IMR-90 (cell line): ENCODE measurements around the gene SMC6. TPM values are rescaled to one million over a fixed set of nuclear protein-coding genes. Genes with fewer than 3 reads are reported as not detected.

Experiments
- ATAC-seq: fragments of 200-7000 bp; cut with Tn5 transposase; 2 replicates; pipeline ENCODE4 v1.9.1; 2020; ENCODE audit warnings: low read depth, mild to moderate bottlenecking, moderate library complexity
- BruUV-seq: library from RNA; stranded (reverse); fragments of 400-500 nt; replicated peaks from 2 replicates; lab custom pipeline; 2021; lab: Mats Ljungman, UMichigan
- CTCF ChIA-PET: fragments of 300-600 bp; formaldehyde crosslinking; extraction: SDS; loops from one replicate; lab custom pipeline; 2021; ENCODE audit warnings: antibody characterized with exemption; lab: Yijun Ruan, JAX
- POLR2A ChIA-PET: fragments of 300-600 bp; sonication (Branson Sonifier 250); formaldehyde crosslinking; loops from one replicate; lab custom pipeline; 2022; ENCODE audit warnings: antibody characterized with exemption; ENCODE audit not compliant: unreplicated experiment; lab: Charles Lee
- DNase-seq: peaks from one replicate; pipeline ENCODE4 v3.0.0; 2013
- H2AFZ ChIP-seq: replicated peaks from 2 replicates; pipeline ENCODE3; 2013; ENCODE audit warnings: low read length, mild to moderate bottlenecking; ENCODE audit not compliant: poor library complexity
- H2AK5ac ChIP-seq: 2 replicates; pipeline ENCODE4 v1.6.1; 2013; ENCODE audit warnings: low read depth, low read length, inconsistent platforms
- H2AK9ac ChIP-seq: replicated peaks from 2 replicates; pipeline ENCODE3; 2013; ENCODE audit warnings: mild to moderate bottlenecking, low read depth, low read length, moderate library complexity; ENCODE audit not compliant: poor library complexity
- H2BK120ac ChIP-seq: 2 replicates; pipeline ENCODE4 v1.6.1; 2013; ENCODE audit warnings: low read depth, low read length, inconsistent platforms
- H2BK15ac ChIP-seq: 3 replicates; pipeline ENCODE4 v1.6.1; 2013; ENCODE audit warnings: low read depth, low read length, inconsistent platforms
- H2BK20ac ChIP-seq: 2 replicates; pipeline ENCODE4 v1.6.1; 2013; ENCODE audit warnings: low read depth, mild to moderate bottlenecking, inconsistent platforms, low read length, moderate library complexity
- H2BK5ac ChIP-seq: 2 replicates; pipeline ENCODE4 v1.6.1; 2013; ENCODE audit warnings: mild to moderate bottlenecking, low read depth, low read length, inconsistent platforms; ENCODE audit not compliant: poor library complexity, severe bottlenecking
- H3K14ac ChIP-seq: replicated peaks from 2 replicates; pipeline ENCODE4 v1.6.1; 2013; ENCODE audit warnings: low read depth, low read length, inconsistent platforms
- H3K18ac ChIP-seq: 2 replicates; pipeline ENCODE4 v1.6.1; 2013; ENCODE audit warnings: low read depth, low read length, control low read depth
- H3K23ac ChIP-seq: 2 replicates; pipeline ENCODE4 v1.6.1; 2013; ENCODE audit warnings: low read depth, low read length, inconsistent platforms
- H3K27ac ChIP-seq: 2 replicates; pipeline ENCODE4 v1.5.1; 2013; ENCODE audit warnings: mild to moderate bottlenecking, control low read depth, low read length; ENCODE audit not compliant: insufficient read depth
- H3K27me3 ChIP-seq: 2 replicates; pipeline ENCODE4 v1.6.1; 2013; ENCODE audit warnings: low read length; ENCODE audit not compliant: control insufficient read depth, insufficient read depth
- H3K36me3 ChIP-seq: 2 replicates; pipeline ENCODE4 v1.6.1; 2013; ENCODE audit warnings: low read length, mixed read lengths; ENCODE audit not compliant: control insufficient read depth, insufficient read depth
- H3K4ac ChIP-seq: 2 replicates; pipeline ENCODE4 v1.6.1; 2013; ENCODE audit warnings: low read depth, low read length, inconsistent platforms
- H3K4me1 ChIP-seq: 2 replicates; pipeline ENCODE4 v1.6.1; 2013; ENCODE audit warnings: low read length, mixed read lengths; ENCODE audit not compliant: control insufficient read depth, insufficient read depth
- H3K4me2 ChIP-seq: 2 replicates; pipeline ENCODE4 v1.6.1; 2013; ENCODE audit warnings: low read depth, mild to moderate bottlenecking, control low read depth, low read length, moderate library complexity
- H3K4me3 ChIP-seq: 2 replicates; pipeline ENCODE4 v1.5.1; 2013; ENCODE audit warnings: low read depth, mild to moderate bottlenecking, control low read depth, low read length, moderate library complexity; ENCODE audit not compliant: insufficient read depth
- H3K56ac ChIP-seq: 2 replicates; pipeline ENCODE4 v1.6.1; 2013; ENCODE audit warnings: low read length, inconsistent platforms; ENCODE audit not compliant: insufficient read depth; ENCODE audit errors: extremely low read depth
- H3K79me1 ChIP-seq, 2 experiments: 2 replicates each; pipeline ENCODE4 v1.6.1; 2013; ENCODE audit warnings: low read length in 2 of 2, inconsistent platforms in 1 of 2, low read depth in 1 of 2
- H3K9ac ChIP-seq: 2 replicates; pipeline ENCODE4 v1.6.1; 2013; ENCODE audit warnings: low read depth, low read length, control low read depth
- H3K9me1 ChIP-seq: 2 replicates; pipeline ENCODE4 v1.6.1; 2013; ENCODE audit warnings: low read length, inconsistent platforms; ENCODE audit not compliant: insufficient read depth
- H3K9me3 ChIP-seq: 2 replicates; pipeline ENCODE4 v1.6.1; 2013; ENCODE audit warnings: low read length; ENCODE audit not compliant: control insufficient read depth, insufficient read depth
- H4K20me1 ChIP-seq: 2 replicates; pipeline ENCODE4 v1.6.1; 2013; ENCODE audit warnings: low read length, inconsistent platforms; ENCODE audit not compliant: insufficient read depth
- H4K5ac ChIP-seq: 2 replicates; pipeline ENCODE4 v1.6.1; 2013; ENCODE audit warnings: mild to moderate bottlenecking, low read depth, low read length, control low read depth
- H4K8ac ChIP-seq, 2 experiments: 2 replicates each; pipeline ENCODE4 v1.6.1; 2013; ENCODE audit warnings: low read depth in 2 of 2, low read length in 2 of 2, control low read depth in 1 of 2, inconsistent platforms in 1 of 2
- H4K91ac ChIP-seq: 2 replicates; pipeline ENCODE4 v1.6.1; 2013; ENCODE audit warnings: low read depth, low read length, inconsistent platforms; ENCODE audit not compliant: insufficient read depth
- BHLHE40 ChIP-seq: fragments of 150-350 bp; IDR thresholded peaks from 2 replicates; pipeline ENCODE4 v1.6.1; 2016; ENCODE audit warnings: mild to moderate bottlenecking, low read depth, low read length
- CEBPB ChIP-seq: IDR thresholded peaks from 2 replicates; pipeline ENCODE4 v1.6.1; 2012; ENCODE audit warnings: low read depth, low read length, improper control_type of control experiment
- CHD1 ChIP-seq: IDR thresholded peaks from 2 replicates; pipeline ENCODE4 v1.6.1; 2012; ENCODE audit warnings: low read depth, low read length, improper control_type of control experiment
- CTCF ChIP-seq: conservative IDR thresholded peaks from 2 replicates; pipeline ENCODE4 v1.5.1; 2012; ENCODE audit warnings: mild to moderate bottlenecking, low read depth, low read length, improper control_type of control experiment
- FOS ChIP-seq: fragments of 150-350 bp; IDR thresholded peaks from 2 replicates; pipeline ENCODE4 v1.6.1; 2016; ENCODE audit warnings: low read depth, low read length
- MAFK ChIP-seq: IDR thresholded peaks from 2 replicates; pipeline ENCODE4 v1.6.1; 2012; ENCODE audit warnings: low read depth, low read length, improper control_type of control experiment
- MAZ ChIP-seq: IDR thresholded peaks from 2 replicates; pipeline ENCODE4 v1.6.1; 2012; ENCODE audit warnings: low read depth, mild to moderate bottlenecking, low read length, improper control_type of control experiment, moderate library complexity, borderline replicate concordance
- MXI1 ChIP-seq: IDR thresholded peaks from 2 replicates; pipeline ENCODE4 v1.6.1; 2012; ENCODE audit warnings: low read depth, mild to moderate bottlenecking, low read length, moderate library complexity, borderline replicate concordance
- POLR2A ChIP-seq: IDR thresholded peaks from 2 replicates; pipeline ENCODE4 v1.6.1; 2012; ENCODE audit warnings: mild to moderate bottlenecking, low read depth, low read length
- RAD21 ChIP-seq: IDR thresholded peaks from 2 replicates; pipeline ENCODE4 v1.6.1; 2012; ENCODE audit warnings: low read length, improper control_type of control experiment
- RCOR1 ChIP-seq: IDR thresholded peaks from 2 replicates; pipeline ENCODE4 v1.6.1; 2012; ENCODE audit warnings: mild to moderate bottlenecking, low read length, improper control_type of control experiment; ENCODE audit not compliant: insufficient replicate concordance
- RFX5 ChIP-seq: IDR thresholded peaks from 2 replicates; pipeline ENCODE4 v1.8.0; 2012; ENCODE audit warnings: low read depth, mild to moderate bottlenecking, low read length, moderate library complexity
- SMC3 ChIP-seq: fragments of 150-350 bp; IDR thresholded peaks from 2 replicates; pipeline ENCODE4 v1.6.1; 2016; ENCODE audit warnings: low read depth, mild to moderate bottlenecking, antibody characterized with exemption, low read length, moderate library complexity
- WGBS, 2 experiments: methylation state at CpG; one replicate each; pipeline versions ENCODE4 v1.1.5 to v1.1.7; 2013; ENCODE audit warnings: missing lambda C conversion rate in 2 of 2; ENCODE audit not compliant: insufficient read length in 1 of 2; ENCODE audit errors: extremely low coverage in 2 of 2; 5-methylcytosine and 5-hydroxymethylcytosine counted together
- dilution Hi-C: fragments of 300-500 bp; cut with HindIII; formaldehyde crosslinking; loops from one replicate; pipeline ENCODE4 v1.14.3; 2018; ENCODE audit warnings: low sequenced_read_pairs; ENCODE audit not compliant: unreplicated experiment
- in situ Hi-C: fragments of 300-500 bp; cut with MboI; formaldehyde crosslinking; loops from 3 replicates; pipeline ENCODE4 v1.14.3; 2019; ENCODE audit warnings: low sequenced_read_pairs, inconsistent platforms, mixed read lengths
- intact Hi-C: fragments of 100-400 bp; cut with micrococcal nuclease; formaldehyde crosslinking; loops from 2 replicates; pipeline ENCODE4 v1.10.0; 2022
- polyA plus RNA-seq, 3 experiments: library from polyadenylated mRNA; depleted of rRNA; stranded (reverse); fragments of >200 nt; gene quantifications; 2 replicates each; pipeline ENCODE4 v1.2.3, GENCODE V29; 2012; ENCODE audit warnings: low replicate concordance in 1 of 3
- total RNA-seq: library from RNA; depleted of rRNA; stranded (reverse); fragments of >200 nt; gene quantifications from 2 replicates; pipeline ENCODE4 v1.2.3, GENCODE V29; 2012
- TF ChIP-seq, protein P1 (sequence below): fragments of 150-350 bp; IDR thresholded peaks from 2 replicates; pipeline ENCODE4 v1.6.1; 2017; ENCODE audit warnings: mild to moderate bottlenecking, antibody characterized with exemption, low read length, low read depth
- TF ChIP-seq, protein P2 (sequence below): fragments of 150-350 bp; IDR thresholded peaks from 2 replicates; pipeline ENCODE4 v1.6.1; 2016; ENCODE audit warnings: low read depth, mild to moderate bottlenecking, low read length, moderate library complexity, borderline replicate concordance

SMC6 gene
- total and polyA plus RNA-seq, 2 of the 4 experiments (the other 2 are of a cell fraction), result 6.5 to 10.4 TPM

DNA sequence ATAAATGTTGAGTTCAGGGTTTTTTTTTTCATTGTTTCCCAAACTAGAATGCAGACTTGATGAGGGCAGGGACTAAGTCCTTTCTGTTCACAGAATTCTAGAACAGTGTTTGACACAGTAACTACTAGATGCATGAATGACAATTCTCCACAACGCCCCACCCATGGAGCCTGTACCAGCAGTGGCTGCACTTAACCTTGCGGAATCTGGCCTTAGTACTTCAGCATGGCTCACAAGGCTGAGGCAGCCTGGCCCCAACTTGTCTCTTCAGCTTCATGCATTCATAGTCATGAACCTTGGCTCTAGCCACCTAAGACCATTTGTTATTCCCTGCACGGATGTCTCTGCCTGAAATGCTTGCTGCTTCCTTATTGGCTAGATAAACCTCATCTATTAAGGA, 33.1 kb upstream of the SMC6 start:
- H3K4me2 ChIP-seq, result no peak overlapping the region
- dilution Hi-C loops, result no loop called here
- WGBS, 2 experiments, result 67% methylated on average over 1 of the region's 3 CpGs; no CpG with 5 or more reads in 1 of the 2 experiments
- H3K56ac ChIP-seq, result no peak overlapping the region
- TF ChIP-seq FOS, result no peak
- no peak for TF ChIP-seq MAZ
- no peak for TF ChIP-seq CEBPB
- TF ChIP-seq MXI1, result no peak
- no peak for TF ChIP-seq RFX5
- no peak for TF ChIP-seq CHD1
- TF ChIP-seq MAFK, result no peak
- TF ChIP-seq RCOR1, result no peak
- no peak for TF ChIP-seq POLR2A
- no peak for TF ChIP-seq CTCF
- no peak for TF ChIP-seq RAD21
- TF ChIP-seq, protein P1, sequence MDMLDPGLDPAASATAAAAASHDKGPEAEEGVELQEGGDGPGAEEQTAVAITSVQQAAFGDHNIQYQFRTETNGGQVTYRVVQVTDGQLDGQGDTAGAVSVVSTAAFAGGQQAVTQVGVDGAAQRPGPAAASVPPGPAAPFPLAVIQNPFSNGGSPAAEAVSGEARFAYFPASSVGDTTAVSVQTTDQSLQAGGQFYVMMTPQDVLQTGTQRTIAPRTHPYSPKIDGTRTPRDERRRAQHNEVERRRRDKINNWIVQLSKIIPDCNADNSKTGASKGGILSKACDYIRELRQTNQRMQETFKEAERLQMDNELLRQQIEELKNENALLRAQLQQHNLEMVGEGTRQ, result no peak
- TF ChIP-seq, protein P2, sequence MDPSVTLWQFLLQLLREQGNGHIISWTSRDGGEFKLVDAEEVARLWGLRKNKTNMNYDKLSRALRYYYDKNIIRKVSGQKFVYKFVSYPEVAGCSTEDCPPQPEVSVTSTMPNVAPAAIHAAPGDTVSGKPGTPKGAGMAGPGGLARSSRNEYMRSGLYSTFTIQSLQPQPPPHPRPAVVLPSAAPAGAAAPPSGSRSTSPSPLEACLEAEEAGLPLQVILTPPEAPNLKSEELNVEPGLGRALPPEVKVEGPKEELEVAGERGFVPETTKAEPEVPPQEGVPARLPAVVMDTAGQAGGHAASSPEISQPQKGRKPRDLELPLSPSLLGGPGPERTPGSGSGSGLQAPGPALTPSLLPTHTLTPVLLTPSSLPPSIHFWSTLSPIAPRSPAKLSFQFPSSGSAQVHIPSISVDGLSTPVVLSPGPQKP, result no peak
- no peak for TF ChIP-seq BHLHE40
- TF ChIP-seq SMC3, result no peak
- H2AFZ ChIP-seq, result no peak overlapping the region
- no peak overlapping the region for H3K9ac ChIP-seq
- no peaks in the 10 kb centered on the region for H4K20me1 ChIP-seq
- no peak overlapping the region for H4K8ac ChIP-seq
- H2BK120ac ChIP-seq, result no peak overlapping the region
- in situ Hi-C loops, result no loop called here
- H2BK5ac ChIP-seq, result no peak overlapping the region
- H4K91ac ChIP-seq, result no peak overlapping the region
- no peak overlapping the region for H2BK20ac ChIP-seq
- no peak overlapping the region for H2AK9ac ChIP-seq
- no peak overlapping the region for H3K14ac ChIP-seq
- no peak overlapping the region for H3K4ac ChIP-seq
- H3K23ac ChIP-seq, result no peak overlapping the region
- DNase-seq (no peak), ATAC-seq (no peak)
- intact Hi-C loops, result no loop called here
- H3K36me3 ChIP-seq, result no peaks in the 10 kb centered on the region
- BruUV-seq, result no TSS peak
- H3K27me3 ChIP-seq, result no peaks in the 10 kb centered on the region
- ChIA-PET POLR2A (no interaction called here), CTCF (no interaction called here)
- no peak overlapping the region for H2AK5ac ChIP-seq
- no peak overlapping the region for H3K4me3 ChIP-seq
- no peak overlapping the region for H3K27ac ChIP-seq
- no peaks in the 10 kb centered on the region for H3K79me1 ChIP-seq
- H3K9me1 ChIP-seq, result peaks cover 7% of the 10 kb centered on the region
- H3K4me1 ChIP-seq, result peaks cover 4% of the 10 kb centered on the region
- no peak overlapping the region for H3K18ac ChIP-seq
- H4K5ac ChIP-seq, result no peak overlapping the region
- no peaks in the 10 kb centered on the region for H3K9me3 ChIP-seq
- H2BK15ac ChIP-seq, result no peak overlapping the region
